IPS DF 6.9 (cell line): ENCODE measurements around the gene SMIM38.

ENCODE experiments used
- DNase-seq: peaks from one replicate; pipeline ENCODE4 v3.0.0-alpha.2; 2013; ENCODE audit warnings: low read depth, low spot score
- H3K27ac ChIP-seq: one replicate; pipeline ENCODE4 v1.5.1; 2013; ENCODE audit warnings: low read length, control low read depth
- H3K27me3 ChIP-seq: 2 replicates; pipeline ENCODE4 v1.6.1; 2013; ENCODE audit warnings: mild to moderate bottlenecking, low read length; ENCODE audit not compliant: control insufficient read depth, insufficient read depth
- H3K36me3 ChIP-seq: 2 replicates; pipeline ENCODE4 v1.6.1; 2013; ENCODE audit warnings: low read length; ENCODE audit not compliant: control insufficient read depth, insufficient read depth
- H3K4me1 ChIP-seq: 2 replicates; pipeline ENCODE4 v1.6.1; 2013; ENCODE audit warnings: low read length; ENCODE audit not compliant: control insufficient read depth, insufficient read depth
- H3K4me3 ChIP-seq: 2 replicates; pipeline ENCODE4 v1.5.1; 2013; ENCODE audit warnings: mild to moderate bottlenecking, low read length
- H3K9me3 ChIP-seq: 2 replicates; pipeline ENCODE4 v1.6.1; 2013; ENCODE audit warnings: low read length, inconsistent platforms; ENCODE audit not compliant: control insufficient read depth, insufficient read depth
- WGBS: extraction: QIAGEN DNeasy Blood & Tissue Kit; methylation state at CpG from one replicate; pipeline ENCODE4 v1.1.7; 2013; ENCODE audit warnings: mixed read lengths, missing lambda C conversion rate; ENCODE audit not compliant: insufficient read length, insufficient coverage; 5-methylcytosine and 5-hydroxymethylcytosine counted together

The SMIM38 gene

DNA sequence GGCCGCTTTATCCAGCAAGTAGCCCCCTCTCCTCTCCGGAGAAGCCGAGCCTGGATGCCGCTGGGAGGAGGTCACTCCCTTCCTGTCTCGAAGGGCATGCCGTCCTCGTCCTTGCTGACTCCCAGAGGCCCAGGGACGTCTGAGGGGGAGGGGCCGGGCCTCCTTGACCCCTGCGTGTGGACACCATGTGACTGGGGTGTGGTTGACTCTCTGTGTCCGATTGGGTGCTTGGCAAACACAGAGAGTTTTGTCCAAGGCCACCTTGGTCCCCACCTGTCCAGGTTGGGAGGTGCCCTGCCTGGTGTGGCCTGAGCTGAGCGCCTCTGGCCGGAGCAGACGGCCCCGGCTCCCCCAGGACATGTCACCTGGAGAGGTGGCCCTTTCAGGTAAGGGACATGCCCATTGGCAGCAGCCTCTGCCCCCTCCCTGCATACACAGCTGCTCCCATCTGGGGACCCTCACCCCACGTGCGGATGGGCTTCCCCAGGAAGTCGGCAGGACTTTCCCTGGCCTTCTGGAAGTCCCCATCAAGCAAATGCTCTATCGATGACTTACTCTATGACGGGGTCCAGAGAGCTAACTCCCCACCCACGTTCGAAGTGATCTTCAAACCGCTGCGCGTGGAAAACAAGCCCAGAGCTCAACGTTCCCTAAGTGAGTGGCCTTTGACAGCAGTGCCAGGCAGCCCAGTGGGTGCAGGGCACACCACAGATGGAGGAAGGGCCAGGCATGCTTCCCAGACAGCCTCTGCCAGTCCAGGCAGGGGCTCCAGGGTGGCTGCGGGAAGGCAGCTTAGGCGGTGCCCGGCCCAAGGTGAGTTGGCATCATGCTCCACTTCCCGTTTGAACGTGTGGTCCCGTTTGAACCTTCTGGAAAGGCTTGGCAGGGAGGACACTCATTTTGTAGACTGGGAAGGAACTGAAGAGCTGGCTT, at the start of gene SMIM38:
Gene SMIM38, plus strand, starts transcription at position 634 of the 933 bp plus-strand sequence. CDS start 1,912 bp downstream, outside the sequence.
- DNase-seq = no peak
- H3K4me3 ChIP-seq = no peak within 1 kb of the TSS
- no CpG with 5 or more reads among the region's 32 CpGs for WGBS
- no peaks in the 10 kb centered on the region for H3K36me3 ChIP-seq
- H3K4me1 ChIP-seq = peaks cover 7% of the 10 kb centered on the region
- H3K27ac ChIP-seq = no peak within 1 kb of the TSS
- H3K9me3 ChIP-seq = no peaks in the 10 kb centered on the region
- H3K27me3 ChIP-seq = no peaks in the 10 kb centered on the region

DNA sequence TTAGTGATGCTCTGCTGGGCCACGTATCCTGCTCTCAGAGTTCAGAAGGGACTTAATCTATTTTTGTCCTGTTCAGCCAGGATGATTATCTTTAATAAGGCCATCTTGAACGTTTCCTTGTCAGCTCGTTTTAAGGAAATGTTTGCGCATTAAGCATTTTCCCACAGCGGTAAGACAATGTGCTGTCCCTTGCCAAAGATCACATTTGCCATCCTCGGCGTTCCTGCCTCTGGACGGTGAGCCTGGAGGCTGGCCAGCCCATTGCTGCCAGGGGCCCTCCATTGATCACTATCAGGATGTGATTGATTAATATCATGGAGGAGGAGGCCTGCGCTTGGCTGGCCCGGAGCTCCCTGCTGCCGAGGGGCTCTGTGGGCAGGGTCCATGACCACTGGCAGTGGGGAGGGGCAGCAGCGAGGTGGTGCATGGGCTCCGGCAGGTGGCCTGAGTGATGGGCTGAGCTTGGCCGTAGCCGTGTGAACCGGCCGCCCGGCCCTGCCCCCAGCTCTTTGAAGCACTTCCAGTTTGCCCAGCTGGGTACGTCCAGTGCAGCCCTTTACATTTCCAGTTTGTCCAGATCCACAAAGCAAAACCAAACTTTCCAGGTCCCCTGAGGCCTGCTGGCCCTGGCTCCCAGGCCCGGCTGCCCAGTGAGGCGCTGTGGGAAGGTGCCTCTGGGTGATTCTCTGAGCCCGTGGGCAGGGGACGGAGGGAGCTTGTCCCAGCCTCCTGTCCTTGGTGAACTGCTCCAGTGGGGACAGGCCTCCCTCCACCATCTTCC, 49.5 kb upstream of the SMIM38 start:
- H3K27ac ChIP-seq = no peak overlapping the region
- DNase-seq = no peak
- no CpG with 5 or more reads among the region's 23 CpGs for WGBS
- no peaks in the 10 kb centered on the region for H3K36me3 ChIP-seq
- H3K27me3 ChIP-seq = no peaks in the 10 kb centered on the region
- no peaks in the 10 kb centered on the region for H3K9me3 ChIP-seq
- peaks cover 1% of the 10 kb centered on the region; the same call in 1 of the 2 replicates for H3K4me1 ChIP-seq
- no peak overlapping the region for H3K4me3 ChIP-seq

DNA sequence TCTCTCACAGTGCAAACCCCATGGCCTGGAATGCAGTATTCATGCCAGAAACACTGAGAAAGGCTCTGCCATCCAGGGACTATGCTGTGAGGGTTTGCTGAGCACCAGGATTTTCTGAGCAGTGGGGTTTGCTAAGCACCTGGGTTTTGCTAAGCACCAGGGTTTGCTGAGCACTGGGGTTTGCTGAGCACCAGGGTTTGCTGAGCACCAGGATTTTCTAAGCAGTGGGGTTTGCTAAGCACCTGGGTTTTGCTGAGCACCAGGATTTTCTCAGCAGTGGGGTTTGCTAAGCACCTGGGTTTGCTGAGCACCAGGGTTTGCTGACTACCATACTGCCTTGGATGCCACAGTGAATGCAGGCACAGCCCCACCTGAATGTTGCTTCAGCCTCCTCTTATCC, 48.3 kb upstream of the SMIM38 start:
- Histone ChIP-seq H3K27me3 (no peaks in the 10 kb centered on the region), H3K27ac (no peak overlapping the region), H3K4me3 (no peak overlapping the region), H3K9me3 (no peaks in the 10 kb centered on the region), H3K36me3 (no peaks in the 10 kb centered on the region), H3K4me1 (no peaks in the 10 kb centered on the region)
- DNase-seq = no peak

DNA sequence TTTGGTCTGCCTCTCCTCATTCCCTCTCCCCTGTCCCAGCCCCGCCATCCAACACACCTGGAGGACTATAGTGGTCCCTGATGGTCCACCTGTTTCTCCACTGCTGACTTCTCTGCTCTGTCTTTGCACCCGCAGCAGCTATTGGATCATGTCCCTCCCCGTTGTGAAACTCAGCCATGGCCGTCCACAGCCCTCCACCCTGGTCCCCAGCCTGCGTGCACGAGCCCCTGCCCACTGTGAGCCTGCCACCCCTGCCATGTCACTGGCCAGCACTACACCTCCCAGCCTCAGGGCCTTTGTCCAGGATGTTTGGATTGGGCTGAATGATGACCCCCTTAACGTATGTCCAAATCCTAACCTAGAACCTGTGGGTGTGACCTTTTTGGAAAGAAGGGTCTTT, 47.7 kb upstream of the SMIM38 start:
- H3K27ac ChIP-seq = no peak overlapping the region
- H3K27me3 ChIP-seq = no peaks in the 10 kb centered on the region
- no peak for DNase-seq
- no peaks in the 10 kb centered on the region for H3K9me3 ChIP-seq
- H3K36me3 ChIP-seq = no peaks in the 10 kb centered on the region
- no peaks in the 10 kb centered on the region for H3K4me1 ChIP-seq
- no CpG with 5 or more reads among the region's 7 CpGs for WGBS
- no peak overlapping the region for H3K4me3 ChIP-seq

DNA sequence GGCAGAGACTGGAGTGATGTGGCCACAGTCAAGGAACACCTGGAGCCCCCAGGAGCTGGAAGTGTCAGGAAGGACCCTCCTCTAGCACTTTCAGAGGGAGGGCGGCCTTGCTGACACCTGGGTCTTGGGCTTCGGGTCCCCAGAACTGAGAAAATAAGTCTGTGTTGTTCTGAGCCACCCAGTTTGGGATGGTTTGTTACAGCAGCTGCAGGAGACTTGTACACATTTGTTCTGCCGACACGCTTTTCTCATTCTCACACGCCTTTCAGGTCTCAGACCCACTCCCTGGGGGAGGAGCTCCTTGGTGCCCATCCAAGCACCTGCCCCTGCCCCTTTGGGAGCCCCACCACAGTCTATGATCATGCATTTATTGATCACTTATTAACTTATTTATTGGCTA, 47.2 kb upstream of the SMIM38 start:
- no peaks in the 10 kb centered on the region for H3K4me1 ChIP-seq
- H3K4me3 ChIP-seq = no peak overlapping the region
- WGBS = no CpG with 5 or more reads among the region's 5 CpGs
- no peaks in the 10 kb centered on the region for H3K9me3 ChIP-seq
- DNase-seq = no peak
- H3K36me3 ChIP-seq = no peaks in the 10 kb centered on the region
- no peak overlapping the region for H3K27ac ChIP-seq
- no peaks in the 10 kb centered on the region for H3K27me3 ChIP-seq

DNA sequence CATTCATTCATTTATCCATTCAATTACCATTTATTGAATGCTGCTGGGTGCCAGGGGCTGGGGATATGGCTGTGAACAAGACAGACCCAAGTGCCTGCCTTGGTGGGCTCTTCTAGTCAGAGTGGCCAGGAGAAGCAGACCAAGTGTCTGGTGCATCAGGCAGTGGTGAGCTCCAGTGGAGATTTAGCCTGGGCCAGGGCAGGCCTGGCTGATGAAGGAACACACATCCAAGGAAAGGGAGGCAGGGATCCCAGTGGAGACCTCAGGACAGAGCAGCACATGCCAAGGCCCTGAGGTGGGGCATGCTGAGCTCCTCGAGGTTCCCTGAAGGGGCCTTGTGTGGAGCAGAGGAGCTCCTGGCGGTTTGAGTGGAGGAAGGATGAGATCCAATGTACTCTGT, 46.6 kb upstream of the SMIM38 start:
- no CpG with 5 or more reads among the region's 2 CpGs for WGBS
- H3K4me1 ChIP-seq = no peaks in the 10 kb centered on the region
- H3K36me3 ChIP-seq = no peaks in the 10 kb centered on the region
- no peak overlapping the region for H3K27ac ChIP-seq
- DNase-seq = no peak
- H3K9me3 ChIP-seq = no peaks in the 10 kb centered on the region
- no peak overlapping the region for H3K4me3 ChIP-seq
- no peaks in the 10 kb centered on the region for H3K27me3 ChIP-seq

DNA sequence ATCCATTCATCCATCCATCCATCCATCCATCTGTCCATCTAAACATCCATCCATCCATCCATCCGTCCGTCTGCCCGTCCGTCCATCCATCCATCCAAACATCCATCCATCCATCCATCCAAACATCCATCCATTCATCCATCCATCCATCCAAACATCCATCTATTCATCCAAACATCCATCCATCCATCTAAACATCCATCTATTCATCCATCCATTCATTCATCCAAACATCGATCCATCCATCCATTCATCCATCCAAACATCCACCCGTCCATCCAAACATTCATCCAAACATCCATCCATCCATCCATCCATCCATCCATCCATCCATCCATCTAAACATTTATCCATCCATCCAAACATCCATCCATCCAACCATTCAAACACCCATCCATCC, 45.3 kb upstream of the SMIM38 start:
- no peaks in the 10 kb centered on the region for H3K9me3 ChIP-seq
- DNase-seq = no peak
- no peak overlapping the region for H3K27ac ChIP-seq
- H3K36me3 ChIP-seq = no peaks in the 10 kb centered on the region
- WGBS = 99% methylated on average over 6 of the region's 6 CpGs
- H3K27me3 ChIP-seq = no peaks in the 10 kb centered on the region
- no peaks in the 10 kb centered on the region for H3K4me1 ChIP-seq
- H3K4me3 ChIP-seq = no peak overlapping the region

DNA sequence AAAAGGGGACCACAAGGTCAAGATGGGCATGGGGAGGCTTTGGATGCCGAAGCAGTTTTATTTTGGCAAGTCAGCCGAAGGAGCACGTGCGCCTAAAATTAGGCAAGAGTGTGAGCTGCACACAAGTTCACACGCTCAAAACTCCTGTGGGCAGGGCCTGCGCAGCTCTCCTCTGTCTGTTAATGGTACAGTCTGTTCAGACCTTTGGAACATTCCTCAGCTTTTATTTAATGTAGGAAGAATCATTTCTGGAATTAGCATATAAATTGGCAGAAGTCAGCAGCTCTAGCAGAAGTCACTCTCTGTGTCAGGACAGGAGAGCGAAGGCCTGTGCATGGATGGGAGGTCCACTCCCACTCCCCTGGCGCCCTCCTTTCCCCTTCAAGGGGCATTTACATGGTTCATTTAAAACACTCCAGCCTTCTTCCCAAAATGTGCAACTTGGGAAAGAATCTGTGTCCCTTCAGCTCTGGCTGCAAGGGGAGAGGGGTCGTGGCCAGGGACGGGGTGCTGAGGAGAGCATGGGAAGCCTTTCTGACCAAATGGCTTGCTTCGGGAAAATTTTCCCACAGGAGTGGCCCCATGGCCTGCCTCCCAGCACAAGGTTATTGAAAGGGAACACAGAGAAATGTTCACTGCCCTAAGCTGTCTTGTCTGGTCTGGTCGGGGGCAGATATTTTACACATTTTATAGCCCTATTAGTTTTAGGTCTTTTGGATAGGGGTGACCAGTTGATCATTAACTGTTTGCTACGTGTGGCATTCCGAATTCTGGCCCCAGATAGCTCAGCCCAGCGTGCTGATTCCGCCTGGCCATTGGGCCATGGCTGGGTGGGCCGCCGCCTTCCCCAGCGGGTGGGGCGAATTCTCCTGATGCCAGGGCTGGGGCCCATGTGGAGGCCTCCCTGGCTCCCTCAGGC, 43.9 kb upstream of the SMIM38 start:
- Histone ChIP-seq H3K27me3 (no peaks in the 10 kb centered on the region), H3K4me1 (no peaks in the 10 kb centered on the region), H3K9me3 (no peaks in the 10 kb centered on the region), H3K4me3 (no peak overlapping the region), H3K27ac (no peak overlapping the region), H3K36me3 (no peaks in the 10 kb centered on the region)
- no peak for DNase-seq
- no CpG with 5 or more reads among the region's 20 CpGs for WGBS

DNA sequence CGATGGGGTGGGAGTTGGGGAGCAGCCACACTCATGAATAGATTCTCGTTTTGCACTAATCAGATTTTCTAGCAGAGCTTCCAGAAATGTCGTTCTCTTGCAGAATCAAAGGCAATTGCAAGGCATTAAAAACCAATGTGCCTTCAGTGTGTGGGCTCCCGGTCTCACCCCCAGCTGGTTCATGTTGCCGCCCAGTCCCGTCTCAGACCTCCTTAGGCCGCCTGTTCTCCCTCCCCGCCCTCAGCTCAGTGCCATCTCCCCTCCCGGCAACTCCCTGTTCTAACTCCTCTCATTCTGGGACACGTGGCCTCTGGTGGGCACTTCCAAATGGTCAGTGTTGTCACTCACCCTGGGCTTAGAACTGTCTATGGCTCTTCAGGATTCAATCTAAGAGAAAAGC, 42.5 kb upstream of the SMIM38 start:
- Histone ChIP-seq H3K27me3 (no peaks in the 10 kb centered on the region), H3K9me3 (no peaks in the 10 kb centered on the region), H3K36me3 (no peaks in the 10 kb centered on the region), H3K4me1 (no peaks in the 10 kb centered on the region), H3K27ac (no peak overlapping the region), H3K4me3 (no peak overlapping the region)
- no CpG with 5 or more reads among the region's 10 CpGs for WGBS
- no peak for DNase-seq
